Renal pelvis (tissue), 4 donors: Measurements from ENCODE around the gene ADRA2A. TPM values are rescaled to one million over a fixed set of nuclear protein-coding genes. Genes with fewer than 3 reads are reported as not detected.

Experiments
- DNase-seq: peaks from one replicate; pipeline ENCODE4 v3.0.0-alpha.2; 2013
- polyA plus RNA-seq, 3 donors: library from polyadenylated mRNA; unstranded; fragments of 120-200 nt; gene quantifications; one replicate each; pipeline ENCODE4 v1.2.1, GENCODE V29; 2013; ENCODE audit not compliant: insufficient read length in 3 of 3

Gene ADRA2A
- polyA plus RNA-seq, 3 donors, result 2.7 TPM

GRCh38 chr10:111130471-111130870, 53.6 kb downstream of the ADRA2A start:
- DNase-seq, result no peak

Other genes with a start within 250 kb of the ADRA2A start
- 100 to 1,000 TPM; 186 to 250 (median 231) TPM for gene PDCD4, start 205.1 kb upstream of the ADRA2A start, polyA plus RNA-seq
- gene BBIP1, start 157.8 kb upstream of the ADRA2A start, polyA plus RNA-seq, result 10 to 100 TPM; 41.1 to 59.5 (median 53.2) TPM
- gene SHOC2, start 157.4 kb upstream of the ADRA2A start, polyA plus RNA-seq, result 10 to 100 TPM; 31.6 to 35.7 (median 32.1) TPM